Activated naive CD4-positive, alpha-beta T cell treated with anti-CD3 and anti-CD28 coated beads, Interleukin-2, amount 50 U/mL, for 24 hours (primary cell): Measurements from ENCODE around the gene MEGF8.

Experiments
- H3K27ac Mint-ChIP-seq: one replicate; pipeline ENCODE4 v1.8.0; 2021; ENCODE audit warnings: mild to moderate bottlenecking, mixed read lengths
- H3K27me3 Mint-ChIP-seq: one replicate; pipeline ENCODE4 v1.8.0; 2021; ENCODE audit warnings: mixed read lengths
- H3K36me3 Mint-ChIP-seq: one replicate; pipeline ENCODE4 v1.8.0; 2021; ENCODE audit warnings: mixed read lengths
- H3K4me1 Mint-ChIP-seq: one replicate; pipeline ENCODE4 v1.8.0; 2021; ENCODE audit warnings: mixed read lengths
- H3K4me3 Mint-ChIP-seq: one replicate; pipeline ENCODE4 v1.8.0; 2021; ENCODE audit warnings: mild to moderate bottlenecking, mixed read lengths
- H3K9me3 Mint-ChIP-seq: one replicate; pipeline ENCODE4 v1.8.0; 2021; ENCODE audit warnings: mixed read lengths

The MEGF8 gene

DNA sequence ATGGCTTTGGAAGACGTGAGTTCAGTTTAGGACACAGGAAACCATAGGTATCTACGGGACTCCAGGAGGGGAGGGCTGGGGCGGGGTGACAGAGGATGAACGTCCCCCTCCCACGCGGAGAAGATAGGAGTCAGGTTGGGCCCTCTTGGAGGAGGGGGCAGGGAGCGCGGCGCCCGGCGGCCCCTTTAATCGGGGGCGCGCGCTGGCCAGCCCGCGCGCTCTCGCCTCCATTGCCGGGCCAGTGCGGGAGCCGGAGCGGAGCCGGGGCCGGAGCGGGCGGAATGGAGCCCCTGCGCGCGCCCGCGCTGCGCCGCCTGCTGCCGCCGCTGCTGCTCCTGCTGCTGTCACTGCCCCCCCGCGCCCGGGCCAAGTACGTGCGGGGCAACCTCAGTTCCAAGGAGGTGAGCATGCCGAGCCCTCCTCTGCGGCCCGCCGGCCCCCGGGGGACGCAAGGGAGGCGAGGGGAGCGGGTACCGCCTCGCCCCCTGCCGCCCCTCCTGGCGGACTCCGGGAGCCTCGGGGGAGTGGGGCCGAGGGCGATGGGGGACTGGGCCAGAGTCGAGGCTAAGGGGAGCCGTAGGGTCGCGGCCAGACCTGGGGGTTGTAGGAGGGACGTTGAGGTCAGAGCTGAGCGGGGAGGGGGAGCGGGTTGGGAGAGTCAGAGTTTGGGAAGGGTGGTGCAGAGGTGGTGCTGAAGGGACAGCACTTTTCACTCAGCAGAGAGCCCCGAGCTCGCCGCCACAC, 12.2 kb upstream of the MEGF8 start, which contains the start of gene TMEM145:
TSS of gene TMEM145 (plus strand) at position 214 of the 744 bp plus-strand sequence. CDS start at position 282, 68 bp downstream.
- H3K9me3 Mint-ChIP-seq, result no peaks in the 10 kb centered on the region
- H3K4me1 Mint-ChIP-seq, result peaks cover 11% of the 10 kb centered on the region
- peak within 1 kb of the TSS; percentile 73 for H3K4me3 Mint-ChIP-seq
- no peaks in the 10 kb centered on the region for H3K36me3 Mint-ChIP-seq
- peaks cover 20% of the 10 kb centered on the region for H3K27me3 Mint-ChIP-seq
- peak within 1 kb of the TSS; percentile 46 for H3K27ac Mint-ChIP-seq

DNA sequence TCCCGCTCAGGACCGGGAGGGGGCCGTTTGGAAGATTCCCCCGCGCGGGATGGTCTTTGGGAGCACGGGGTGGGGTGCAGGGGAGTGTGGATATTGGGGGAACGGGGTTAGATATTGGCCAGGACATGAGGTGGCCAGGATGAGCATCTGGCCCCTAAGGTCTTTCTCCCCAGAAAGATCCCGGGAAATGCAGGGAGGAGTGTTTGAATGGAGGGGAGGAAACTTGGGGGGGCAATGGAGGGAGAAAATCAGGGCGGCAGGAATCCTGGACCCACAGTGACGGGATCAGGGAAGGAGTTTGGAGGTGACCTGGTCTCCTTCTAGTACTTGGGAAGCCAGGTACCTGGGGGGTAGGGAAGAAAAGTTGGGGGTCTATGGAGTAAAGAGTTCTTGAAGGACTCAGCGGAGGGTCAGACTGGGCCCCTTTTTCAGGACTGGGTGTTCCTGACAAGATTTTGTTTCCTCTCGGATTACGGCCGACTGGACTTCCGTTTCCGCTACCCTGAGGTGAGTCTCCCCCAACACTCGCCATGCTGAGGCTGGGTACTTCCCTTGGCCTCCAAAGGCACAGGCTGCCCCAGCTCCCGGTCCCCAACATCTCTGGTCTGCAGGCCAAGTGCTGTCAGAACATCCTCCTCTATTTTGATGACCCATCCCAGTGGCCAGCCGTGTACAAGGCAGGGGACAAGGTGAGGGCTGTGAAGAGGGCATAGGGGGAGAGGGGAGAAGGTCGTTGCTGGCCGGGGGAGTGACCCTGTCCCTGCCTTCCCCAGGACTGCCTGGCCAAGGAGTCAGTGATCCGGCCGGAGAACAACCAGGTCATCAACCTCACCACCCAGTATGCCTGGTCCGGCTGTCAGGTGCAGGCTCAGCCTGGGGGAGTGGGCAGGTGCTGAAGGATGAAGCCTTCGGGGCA, 11.3 kb upstream of the MEGF8 start:
- H3K27me3 Mint-ChIP-seq, result peaks cover 20% of the 10 kb centered on the region
- no peak overlapping the region for H3K27ac Mint-ChIP-seq
- peaks cover 11% of the 10 kb centered on the region for H3K4me1 Mint-ChIP-seq
- H3K9me3 Mint-ChIP-seq, result no peaks in the 10 kb centered on the region
- peak overlapping the region; percentile 63 for H3K4me3 Mint-ChIP-seq
- H3K36me3 Mint-ChIP-seq, result no peaks in the 10 kb centered on the region

DNA sequence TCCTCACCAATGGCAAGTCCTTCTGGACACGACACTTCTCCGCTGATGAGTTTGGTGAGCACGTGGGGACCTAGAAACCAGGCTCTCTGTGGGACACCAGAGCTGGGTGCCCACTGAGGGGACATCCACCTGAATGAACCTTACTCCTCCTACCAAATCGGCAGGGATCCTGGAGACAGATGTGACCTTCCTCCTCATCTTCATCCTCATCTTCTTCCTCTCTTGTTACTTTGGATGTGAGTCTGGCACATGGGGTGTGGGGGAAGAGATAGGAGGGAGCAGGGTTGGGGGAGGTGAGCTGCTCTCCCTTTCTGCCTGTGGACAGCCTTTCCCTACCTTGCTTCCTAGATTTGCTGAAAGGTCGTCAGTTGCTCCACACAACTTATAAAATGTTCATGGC, 10.4 kb upstream of the MEGF8 start:
- peaks cover 11% of the 10 kb centered on the region for H3K4me1 Mint-ChIP-seq
- H3K27ac Mint-ChIP-seq, result no peak overlapping the region
- no peak overlapping the region for H3K4me3 Mint-ChIP-seq
- no peaks in the 10 kb centered on the region for H3K36me3 Mint-ChIP-seq
- H3K27me3 Mint-ChIP-seq, result peaks cover 20% of the 10 kb centered on the region
- H3K9me3 Mint-ChIP-seq, result no peaks in the 10 kb centered on the region

DNA sequence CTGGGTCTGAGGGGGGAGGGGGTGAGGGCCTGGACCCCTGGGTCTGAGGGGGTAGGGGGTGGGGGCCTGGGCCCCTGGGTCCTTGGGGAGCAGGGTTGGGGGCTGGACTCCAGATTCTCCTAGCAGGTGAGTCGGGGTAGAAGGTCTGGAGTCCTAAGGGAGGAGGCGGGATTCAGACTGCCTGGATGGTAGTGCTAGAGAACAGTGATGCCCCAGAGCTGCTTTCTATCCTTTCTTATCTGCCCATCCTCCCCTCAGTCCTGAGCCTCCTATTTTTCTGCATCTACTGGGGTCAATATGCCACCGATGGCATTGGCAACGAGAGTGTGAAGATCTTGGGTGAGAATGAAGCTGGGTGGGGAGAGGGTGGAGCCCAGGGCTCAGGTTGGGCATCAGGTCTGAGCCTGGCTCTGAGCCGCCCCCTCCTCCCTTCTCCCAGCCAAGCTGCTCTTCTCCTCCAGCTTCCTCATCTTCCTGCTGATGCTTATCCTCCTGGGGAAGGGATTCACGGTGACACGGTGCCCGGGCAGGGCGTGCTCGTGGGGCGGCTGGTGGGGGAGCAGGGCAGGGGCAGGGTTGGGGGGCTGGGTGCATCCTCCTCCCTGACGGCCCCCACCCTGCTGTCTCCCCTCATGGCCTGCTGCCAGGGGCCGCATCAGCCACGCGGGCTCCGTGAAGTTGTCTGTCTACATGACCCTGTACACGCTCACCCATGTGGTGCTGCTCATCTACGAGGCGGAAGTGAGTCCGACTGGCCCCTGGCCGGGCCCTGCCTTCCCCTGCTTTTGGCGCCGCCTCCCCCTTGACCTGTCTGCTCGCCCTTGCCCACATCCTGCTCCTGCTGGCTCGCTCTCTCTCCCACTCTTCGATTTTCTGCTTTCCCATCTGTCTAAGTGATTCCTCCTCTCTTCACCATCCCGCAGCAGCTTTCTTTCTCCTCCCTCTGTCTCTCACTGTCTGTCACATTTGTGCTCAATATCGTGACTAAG, 8.9 kb upstream of the MEGF8 start:
- Mint-ChIP-seq H3K36me3 (no peaks in the 10 kb centered on the region), H3K4me3 (no peak overlapping the region), H3K4me1 (peaks cover 11% of the 10 kb centered on the region), H3K27me3 (peaks cover 20% of the 10 kb centered on the region), H3K9me3 (no peaks in the 10 kb centered on the region), H3K27ac (no peak overlapping the region)

DNA sequence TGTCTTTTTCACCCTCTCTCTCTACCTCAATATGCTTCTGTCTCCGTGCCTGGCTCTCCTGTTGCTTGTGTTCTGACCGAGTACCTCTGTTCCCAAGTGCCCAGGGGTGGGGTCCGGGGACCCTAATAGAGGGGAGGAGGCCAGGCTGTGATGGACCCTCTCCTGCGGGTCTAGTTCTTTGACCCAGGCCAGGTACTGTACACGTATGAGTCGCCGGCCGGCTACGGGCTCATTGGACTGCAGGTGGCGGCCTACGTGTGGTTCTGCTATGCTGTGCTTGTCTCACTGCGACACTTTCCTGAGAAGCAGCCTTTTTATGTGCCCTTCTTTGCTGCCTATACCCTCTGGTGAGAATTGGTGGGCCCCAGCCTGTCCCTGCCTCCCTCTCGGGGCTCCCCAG, 7.9 kb upstream of the MEGF8 start:
- Mint-ChIP-seq H3K27ac (no peak overlapping the region), H3K4me3 (no peak overlapping the region), H3K27me3 (peaks cover 15% of the 10 kb centered on the region), H3K4me1 (peaks cover 11% of the 10 kb centered on the region), H3K9me3 (no peaks in the 10 kb centered on the region), H3K36me3 (no peaks in the 10 kb centered on the region)

DNA sequence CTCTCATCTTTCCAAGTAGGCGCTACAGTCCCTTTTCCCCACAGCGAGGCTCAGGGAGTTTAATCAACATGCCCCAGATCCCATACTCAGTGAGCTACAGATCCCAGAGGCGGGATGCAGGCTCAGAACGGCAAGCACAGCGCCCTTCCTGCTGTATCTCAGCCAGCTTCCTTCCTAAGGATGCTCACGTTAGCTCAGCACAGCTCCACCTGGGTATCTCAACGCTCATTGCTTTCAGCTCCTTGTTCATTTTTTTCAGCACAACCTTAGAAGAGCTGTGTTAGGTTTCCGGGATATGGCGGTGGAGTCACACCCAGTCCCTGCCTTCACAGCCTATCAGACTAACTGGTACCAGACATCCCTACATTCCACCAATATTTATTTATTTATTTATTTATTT, 3.1 kb upstream of the MEGF8 start:
- Mint-ChIP-seq H3K27ac (no peak overlapping the region), H3K36me3 (no peaks in the 10 kb centered on the region), H3K4me3 (no peak overlapping the region)

DNA sequence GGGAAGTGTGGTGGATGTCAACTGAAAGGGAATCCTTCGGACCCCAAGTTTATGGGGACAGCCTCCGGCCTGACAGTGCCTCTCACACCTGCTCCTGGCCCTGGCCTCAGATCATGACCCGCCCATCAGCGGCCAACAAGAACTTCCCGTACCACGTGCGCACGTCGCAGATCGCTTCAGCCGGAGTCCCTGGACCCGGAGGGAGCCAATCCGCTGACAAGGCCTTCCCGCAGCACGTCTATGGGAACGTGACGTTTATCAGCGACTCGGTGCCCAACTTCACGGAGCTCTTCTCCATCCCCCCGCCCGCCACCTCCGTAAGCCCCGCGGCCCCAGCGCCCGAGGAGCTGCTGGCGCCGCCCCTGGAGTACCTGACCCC, 2.0 kb upstream of the MEGF8 start:
- Mint-ChIP-seq H3K36me3 (no peaks in the 10 kb centered on the region), H3K4me3 (no peak overlapping the region), H3K9me3 (no peaks in the 10 kb centered on the region), H3K27ac (no peak overlapping the region), H3K4me1 (peaks cover 23% of the 10 kb centered on the region), H3K27me3 (peaks cover 8% of the 10 kb centered on the region)

More for the DNA sequence above, 3.1 kb upstream of the MEGF8 start:
- Mint-ChIP-seq H3K4me1 (peaks cover 16% of the 10 kb centered on the region), H3K9me3 (no peaks in the 10 kb centered on the region), H3K27me3 (peaks cover 8% of the 10 kb centered on the region)

DNA sequence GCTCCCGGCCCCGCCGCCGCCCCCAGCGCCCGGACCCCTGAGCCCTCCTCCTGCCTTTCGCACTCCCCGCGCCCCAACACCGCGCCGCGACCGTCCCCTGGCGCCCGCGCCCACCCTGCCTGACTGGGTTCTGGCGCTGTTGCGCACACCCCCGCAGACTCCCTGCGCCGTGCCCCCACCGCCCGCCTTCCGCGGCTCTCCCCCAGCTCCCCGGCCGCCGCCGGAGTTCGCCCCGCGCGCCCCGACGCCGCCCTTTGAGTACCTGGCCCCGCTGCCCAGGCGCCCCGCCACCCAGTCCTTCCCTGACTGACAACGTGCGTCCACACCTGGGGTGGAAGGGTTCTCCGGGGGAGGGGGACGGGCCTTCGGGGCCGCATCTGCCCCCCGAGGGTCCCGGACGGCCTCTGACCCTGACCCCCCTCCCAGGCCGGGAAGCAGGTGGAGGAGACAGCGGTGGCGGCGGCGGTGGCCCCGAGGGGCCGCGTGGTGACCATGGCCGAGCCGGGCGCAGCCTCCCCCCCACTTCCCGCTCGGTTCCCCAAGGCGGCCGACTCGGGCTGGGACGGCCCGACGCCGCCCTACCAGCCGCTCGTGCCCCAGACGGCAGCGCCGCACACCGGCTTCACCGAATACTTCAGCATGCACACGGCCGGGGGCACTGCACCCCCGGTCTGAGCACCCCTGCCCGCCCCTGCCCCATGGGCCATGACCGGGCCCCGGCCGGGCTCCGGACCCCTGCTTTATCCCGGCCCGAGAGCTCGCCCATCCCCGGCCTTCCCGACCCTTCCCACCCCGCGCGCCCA, 1.4 kb upstream of the MEGF8 start:
- no peaks in the 10 kb centered on the region for H3K36me3 Mint-ChIP-seq
- H3K4me1 Mint-ChIP-seq, result peaks cover 23% of the 10 kb centered on the region
- H3K4me3 Mint-ChIP-seq, result peak overlapping the region; percentile 4
- no peak overlapping the region for H3K27ac Mint-ChIP-seq
- H3K9me3 Mint-ChIP-seq, result no peaks in the 10 kb centered on the region
- H3K27me3 Mint-ChIP-seq, result peaks cover 8% of the 10 kb centered on the region

DNA sequence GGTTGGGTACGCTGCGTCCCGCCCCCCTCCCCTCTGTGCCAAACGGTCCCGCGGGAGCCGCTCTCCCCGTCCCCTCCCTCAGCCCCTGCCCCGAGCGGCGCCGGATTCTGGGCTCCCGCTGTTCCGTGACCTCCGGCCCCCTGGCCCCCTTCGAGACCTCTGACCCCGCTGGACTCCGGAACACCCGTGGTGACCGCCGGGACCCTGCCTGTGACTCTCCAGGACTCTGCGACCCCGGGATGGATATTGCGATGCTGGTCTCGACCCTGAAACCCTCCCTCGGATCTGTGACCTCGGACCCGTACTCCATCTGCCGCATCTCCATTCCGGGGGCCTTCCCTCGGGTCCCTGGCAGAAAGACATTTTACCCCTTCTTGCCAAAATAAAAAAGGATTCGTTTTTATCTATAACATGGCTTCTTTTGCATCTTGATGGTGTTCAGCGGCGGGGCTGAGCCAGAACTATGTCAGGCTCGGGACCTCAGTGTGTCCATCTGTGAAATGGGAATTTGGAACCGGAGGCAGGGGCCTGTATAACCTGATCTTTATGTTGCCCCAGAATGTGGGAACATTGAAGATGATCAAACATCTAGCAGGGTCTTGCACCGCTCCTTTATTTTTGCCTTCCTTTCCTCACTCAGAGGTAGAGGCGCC, 654 bp upstream of the MEGF8 start:
- Mint-ChIP-seq H3K4me1 (peaks cover 23% of the 10 kb centered on the region), H3K9me3 (no peaks in the 10 kb centered on the region), H3K27me3 (peaks cover 8% of the 10 kb centered on the region), H3K36me3 (no peaks in the 10 kb centered on the region), H3K27ac (peak overlapping the region; percentile 85), H3K4me3 (peak overlapping the region; percentile 91)

DNA sequence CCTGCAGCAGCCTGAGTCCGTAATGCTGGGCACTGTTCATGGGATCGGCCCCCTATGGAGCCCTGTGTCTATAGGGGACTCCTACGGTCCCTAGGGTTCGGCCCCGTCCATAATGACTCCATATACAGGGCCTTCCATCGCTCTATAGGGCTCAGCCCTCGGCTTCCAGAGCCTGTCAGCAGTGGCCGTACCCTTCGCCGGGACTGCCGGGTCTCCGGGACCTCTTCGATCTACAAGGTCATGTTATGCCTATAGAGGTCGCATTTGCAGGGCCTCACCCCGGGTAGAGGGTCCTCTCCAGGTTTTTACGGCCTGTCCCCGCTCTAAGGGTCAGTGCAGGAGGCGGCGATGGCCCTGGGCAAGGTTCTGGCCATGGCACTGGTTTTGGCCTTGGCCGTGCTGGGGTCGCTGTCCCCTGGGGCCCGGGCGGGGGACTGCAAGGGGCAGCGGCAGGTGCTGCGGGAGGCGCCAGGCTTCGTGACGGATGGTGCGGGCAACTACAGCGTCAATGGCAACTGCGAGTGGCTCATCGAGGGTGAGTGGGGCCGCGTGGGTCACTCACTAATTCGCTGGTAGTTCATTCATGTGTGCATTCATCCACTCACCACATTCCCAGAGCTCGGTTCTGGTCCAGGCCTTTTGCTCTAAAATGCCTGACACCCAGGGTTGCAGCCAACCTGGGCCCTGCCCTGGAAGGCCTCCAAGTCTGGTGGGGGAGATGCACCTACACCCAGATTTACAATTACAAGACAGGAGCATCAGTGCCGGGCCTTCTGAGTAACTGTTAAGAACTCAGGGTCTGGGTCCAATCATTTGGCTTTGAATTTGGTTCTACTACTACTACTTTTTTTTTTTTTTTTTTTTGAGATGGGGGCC, 699 bp downstream of the MEGF8 start:
- peak overlapping the region; percentile 51 for H3K27ac Mint-ChIP-seq
- peaks cover 8% of the 10 kb centered on the region for H3K27me3 Mint-ChIP-seq
- H3K9me3 Mint-ChIP-seq, result no peaks in the 10 kb centered on the region
- peak overlapping the region; percentile 91 for H3K4me3 Mint-ChIP-seq
- no peaks in the 10 kb centered on the region for H3K36me3 Mint-ChIP-seq
- peaks cover 23% of the 10 kb centered on the region for H3K4me1 Mint-ChIP-seq

DNA sequence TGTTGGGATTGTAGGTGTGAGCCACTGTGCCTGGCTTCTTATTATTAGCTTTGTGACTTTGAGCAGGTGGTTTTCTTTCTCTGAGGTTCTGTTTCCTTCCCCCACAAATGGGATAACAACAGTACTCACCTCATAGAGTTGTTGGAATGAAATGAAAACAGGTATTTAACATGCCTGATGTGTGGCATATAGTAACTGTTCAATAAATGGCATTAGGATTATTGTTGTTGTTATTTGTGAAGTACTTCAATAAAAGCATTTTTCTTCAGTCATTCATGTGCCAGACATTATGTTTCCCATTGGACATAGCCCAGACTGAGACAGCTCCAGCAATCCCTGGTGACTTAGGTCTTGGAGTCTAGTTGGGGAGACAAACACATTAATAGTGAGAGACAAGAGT, 1.5 kb downstream of the MEGF8 start:
- no peaks in the 10 kb centered on the region for H3K36me3 Mint-ChIP-seq
- H3K4me1 Mint-ChIP-seq, result peaks cover 23% of the 10 kb centered on the region
- no peak overlapping the region for H3K27ac Mint-ChIP-seq
- peak overlapping the region; percentile 91 for H3K4me3 Mint-ChIP-seq
- peaks cover 8% of the 10 kb centered on the region for H3K27me3 Mint-ChIP-seq
- no peaks in the 10 kb centered on the region for H3K9me3 Mint-ChIP-seq

DNA sequence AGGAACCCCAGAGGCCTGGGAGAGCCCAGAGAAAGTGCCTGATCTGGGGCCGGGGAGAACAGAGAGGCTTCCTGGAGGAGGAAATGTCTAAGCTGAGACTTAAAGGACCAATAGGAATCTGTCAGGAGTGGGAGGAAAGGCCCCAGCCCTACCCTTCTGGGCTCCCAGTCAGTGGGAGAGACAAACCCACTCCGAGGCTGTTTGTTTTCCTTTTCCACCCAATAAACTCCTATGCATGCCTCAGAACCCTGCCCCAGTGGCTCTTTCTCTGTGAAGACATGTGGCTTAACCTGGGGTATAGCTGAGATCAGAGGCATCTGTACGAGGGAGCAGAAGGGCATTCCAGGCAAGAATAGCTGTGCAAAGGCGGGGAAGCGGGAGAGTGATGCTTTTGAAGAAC, 1.9 kb downstream of the MEGF8 start:
- H3K4me3 Mint-ChIP-seq, result peak overlapping the region; percentile 91
- H3K36me3 Mint-ChIP-seq, result no peaks in the 10 kb centered on the region
- peaks cover 8% of the 10 kb centered on the region for H3K27me3 Mint-ChIP-seq
- no peaks in the 10 kb centered on the region for H3K9me3 Mint-ChIP-seq
- H3K4me1 Mint-ChIP-seq, result peaks cover 23% of the 10 kb centered on the region
- H3K27ac Mint-ChIP-seq, result no peak overlapping the region

DNA sequence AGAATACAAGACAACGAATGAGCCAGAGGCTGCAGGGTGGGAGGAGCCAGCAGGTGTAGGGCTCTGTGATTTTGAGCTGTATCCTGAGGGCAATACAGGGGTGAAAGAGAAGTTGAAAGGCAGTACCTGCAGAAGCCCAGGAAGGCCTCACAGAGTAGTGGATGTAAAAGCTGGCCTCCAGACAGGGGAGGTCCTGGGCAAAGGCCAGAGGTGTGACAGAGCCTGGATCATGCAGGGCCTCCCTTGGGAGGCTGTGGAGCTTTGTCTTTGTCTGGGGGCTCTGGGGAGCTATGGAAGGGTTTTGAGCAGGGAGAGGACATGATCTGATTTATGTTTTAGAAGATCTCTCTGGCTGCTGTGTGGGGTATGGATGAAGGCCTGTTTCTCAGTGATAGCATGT, 2.7 kb downstream of the MEGF8 start:
- H3K4me3 Mint-ChIP-seq, result no peak overlapping the region
- no peaks in the 10 kb centered on the region for H3K9me3 Mint-ChIP-seq
- no peaks in the 10 kb centered on the region for H3K36me3 Mint-ChIP-seq
- H3K27ac Mint-ChIP-seq, result no peak overlapping the region
- H3K27me3 Mint-ChIP-seq, result peaks cover 7% of the 10 kb centered on the region
- H3K4me1 Mint-ChIP-seq, result peaks cover 23% of the 10 kb centered on the region
